ENCODE results near the gene OXTR.
"Not testable (repeated sequence)": the region's sequence is repeated elsewhere in the genome, so short reads cannot be mapped to it uniquely, and the experiment has no call there.

The OXTR gene

GRCh38 chr3:8739757-8740504 lies 29.5 kb downstream of the OXTR start:
- no peak for DNase-seq

- no peak for DNase-seq
Observed at GRCh38 chr3:8738639-8739038, 30.8 kb downstream of the OXTR start.

GRCh38 chr3:8737823-8738222 lies 31.6 kb downstream of the OXTR start:
- DNase-seq = no peak

GRCh38 chr3:8737301-8737700 lies 32.1 kb downstream of the OXTR start:
- DNase-seq = no peak

GRCh38 chr3:8736436-8736835 lies 33.0 kb downstream of the OXTR start:
- no peak for DNase-seq

- no peak for DNase-seq
Observed at GRCh38 chr3:8734908-8735307, 34.5 kb downstream of the OXTR start.

- DNase-seq = no peak
Observed at GRCh38 chr3:8734137-8734878, 35.1 kb downstream of the OXTR start.

GRCh38 chr3:8733332-8734094 lies 35.9 kb downstream of the OXTR start, which contains the start of gene CAV3:
TSS of gene CAV3 (plus strand) at chr3:8733802. CDS start at chr3:8733877, 75 bp downstream.
- no peak for DNase-seq

GRCh38 chr3:8732413-8732812 lies 37.0 kb downstream of the OXTR start:
- no peak for DNase-seq

GRCh38 chr3:8730656-8731055 lies 38.8 kb downstream of the OXTR start:
- DNase-seq = no peak

GRCh38 chr3:8729479-8729878 lies 39.9 kb downstream of the OXTR start:
- DNase-seq = no peak

- no peak for DNase-seq
Observed at GRCh38 chr3:8727605-8728512, 41.6 kb downstream of the OXTR start.

- no peak for DNase-seq
Observed at GRCh38 chr3:8724108-8724752, 45.2 kb downstream of the OXTR start.

- DNase-seq = no peak
Observed at GRCh38 chr3:8723612-8724011, 45.8 kb downstream of the OXTR start.

GRCh38 chr3:8722808-8723207 lies 46.6 kb downstream of the OXTR start:
- no peak for DNase-seq

GRCh38 chr3:8715757-8716156 lies 53.7 kb downstream of the OXTR start:
- DNase-seq = not testable (repeated sequence)

GRCh38 chr3:8713901-8714759 lies 55.3 kb downstream of the OXTR start:
- no peak for DNase-seq

GRCh38 chr3:8712908-8713255 lies 56.5 kb downstream of the OXTR start:
- no peak for DNase-seq

- DNase-seq = no peak
Observed at GRCh38 chr3:8712045-8712907, 57.1 kb downstream of the OXTR start.

All from stimulated activated CD4-positive, alpha-beta T cell treated with anti-CD3 and anti-CD28 coated beads, Interleukin-2, amount 100 ng/mL, for 24 hours (primary cell).